GM19372 (cell line): Measurements from ENCODE around the gene EMC8.

ENCODE experiments used
- ATAC-seq: cut with Tn5 transposase; IDR thresholded peaks from one replicate; pipeline ENCODE4 v1.9.1; 2021; ENCODE audit warnings: mild to moderate bottlenecking, low read depth, moderate library complexity; ENCODE audit not compliant: unreplicated experiment

EMC8 gene

DNA sequence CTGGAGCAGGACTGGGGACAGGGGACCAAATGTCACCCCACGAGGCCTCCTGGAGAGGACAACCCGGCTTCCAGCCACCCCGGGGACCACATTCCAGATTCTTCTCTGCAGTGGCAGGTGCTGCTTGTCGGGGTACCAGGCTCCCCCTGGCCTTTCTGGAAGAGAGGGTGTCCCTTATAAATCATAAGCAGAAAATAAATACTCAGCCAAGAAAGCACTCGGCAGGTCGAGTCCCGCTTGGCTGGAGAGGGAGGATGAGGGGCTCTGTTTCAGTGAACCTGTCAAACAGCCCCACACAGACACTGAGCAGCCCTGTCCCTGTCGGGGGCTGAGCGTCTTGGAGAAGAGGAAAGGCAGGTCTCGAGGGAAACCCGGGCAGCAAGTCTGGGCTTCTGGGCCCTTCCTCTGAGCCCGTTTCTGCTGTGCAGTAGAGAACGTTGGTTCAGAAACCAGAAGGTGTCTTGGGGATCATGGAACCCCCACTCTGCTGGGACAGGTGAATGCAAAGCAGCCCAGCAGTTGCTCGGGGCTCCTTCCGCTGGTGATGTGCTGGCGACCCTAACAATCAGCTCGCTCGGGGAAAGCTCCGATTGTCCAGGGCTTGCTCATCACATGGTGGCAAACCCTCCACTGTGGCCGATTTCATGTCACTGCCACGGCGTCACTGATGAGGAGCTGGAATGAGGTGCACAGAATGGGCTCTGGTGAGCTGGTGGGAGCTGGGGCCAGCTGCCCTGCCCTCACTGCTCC, 36.8 kb upstream of the EMC8 start:
- ATAC-seq: no peak

GRCh38 chr16:85835227-85835751, 35.9 kb upstream of the EMC8 start:
- no peak for ATAC-seq

GRCh38 chr16:85834741-85835140, 35.4 kb upstream of the EMC8 start:
- ATAC-seq: no peak

GRCh38 chr16:85833219-85833920, 34.0 kb upstream of the EMC8 start:
- no peak for ATAC-seq

- ATAC-seq: no peak
Observed at GRCh38 chr16:85832570-85833218, 33.4 kb upstream of the EMC8 start.

- ATAC-seq: no peak
Observed at GRCh38 chr16:85830821-85831220, 31.5 kb upstream of the EMC8 start.

DNA sequence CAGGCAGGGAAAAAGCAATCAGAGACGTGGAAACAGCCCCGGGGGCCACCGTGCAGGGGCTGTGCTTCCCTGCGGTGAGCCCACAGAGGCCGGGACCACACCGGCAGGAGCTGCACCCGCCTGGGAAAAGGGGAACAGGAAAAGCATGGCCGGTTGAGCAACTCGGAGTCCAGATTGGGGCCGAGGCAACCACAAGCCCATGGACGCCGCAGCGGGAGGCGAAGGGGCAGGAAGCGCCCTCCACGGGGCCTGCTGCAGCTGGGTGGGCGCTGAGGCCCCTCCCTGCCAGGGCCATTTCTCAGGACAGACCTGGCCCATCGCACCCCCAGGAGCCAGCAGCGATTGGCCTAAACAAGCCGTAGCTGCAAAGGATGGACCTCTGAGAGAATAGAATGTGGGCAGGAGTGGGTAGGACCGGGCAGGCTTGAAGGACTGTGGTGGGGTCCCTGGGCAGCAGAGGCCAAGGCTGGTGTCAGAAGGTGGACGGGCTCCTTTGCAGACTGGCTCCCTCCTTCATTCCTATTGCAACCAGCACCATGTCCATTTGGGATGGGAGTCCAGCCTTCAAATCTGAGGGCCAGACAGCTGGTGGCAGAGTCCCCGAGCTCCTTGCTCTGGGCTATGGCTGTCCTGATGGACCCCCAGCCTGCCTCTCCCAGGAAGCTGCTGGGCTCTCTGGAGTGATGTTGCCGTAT, 30.6 kb upstream of the EMC8 start:
- ATAC-seq: no peak

- ATAC-seq: no peak
Observed at GRCh38 chr16:85829171-85829719, 29.9 kb upstream of the EMC8 start.

DNA sequence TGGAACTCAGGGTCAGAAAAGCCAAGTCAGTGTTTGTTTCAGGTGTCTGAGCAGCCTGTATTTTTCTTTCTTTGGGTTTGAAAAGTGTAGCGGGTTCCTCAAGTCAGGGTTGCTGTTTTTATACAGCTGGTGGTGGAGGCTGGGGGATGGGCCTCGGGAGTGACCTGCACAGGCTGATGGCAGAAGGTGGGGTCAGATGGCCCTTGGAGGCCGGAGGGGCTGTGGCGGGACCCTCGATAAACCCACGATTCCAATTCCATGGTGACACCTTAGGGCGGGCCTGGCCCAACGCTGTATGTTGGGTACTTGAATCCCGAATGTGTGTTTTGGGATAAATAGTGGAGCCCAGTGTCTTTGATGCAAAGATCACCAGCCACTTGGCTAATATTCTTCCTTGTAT, 28.8 kb upstream of the EMC8 start:
- no peak for ATAC-seq

GRCh38 chr16:85826686-85827247, 27.4 kb upstream of the EMC8 start:
- no peak for ATAC-seq

DNA sequence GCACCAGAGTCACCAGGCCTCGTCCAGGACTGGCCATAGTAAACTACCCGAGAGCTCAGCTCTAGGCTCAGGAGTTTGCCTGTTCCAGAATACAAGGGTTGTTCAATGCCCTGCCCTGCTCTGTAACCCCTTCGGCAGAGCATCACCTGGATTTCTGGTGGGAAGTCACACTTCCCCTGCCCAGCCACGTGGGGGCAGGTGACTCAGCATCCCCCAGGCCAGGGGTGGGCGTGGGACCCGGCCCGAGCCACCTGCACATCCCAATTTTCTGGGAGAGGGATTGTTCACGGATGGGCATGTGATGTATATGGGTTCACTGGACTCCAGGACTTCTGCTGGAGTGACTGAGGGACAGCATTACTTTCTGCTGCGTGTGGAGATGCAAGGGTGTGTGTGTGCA, 26.0 kb upstream of the EMC8 start:
- ATAC-seq: no peak

DNA sequence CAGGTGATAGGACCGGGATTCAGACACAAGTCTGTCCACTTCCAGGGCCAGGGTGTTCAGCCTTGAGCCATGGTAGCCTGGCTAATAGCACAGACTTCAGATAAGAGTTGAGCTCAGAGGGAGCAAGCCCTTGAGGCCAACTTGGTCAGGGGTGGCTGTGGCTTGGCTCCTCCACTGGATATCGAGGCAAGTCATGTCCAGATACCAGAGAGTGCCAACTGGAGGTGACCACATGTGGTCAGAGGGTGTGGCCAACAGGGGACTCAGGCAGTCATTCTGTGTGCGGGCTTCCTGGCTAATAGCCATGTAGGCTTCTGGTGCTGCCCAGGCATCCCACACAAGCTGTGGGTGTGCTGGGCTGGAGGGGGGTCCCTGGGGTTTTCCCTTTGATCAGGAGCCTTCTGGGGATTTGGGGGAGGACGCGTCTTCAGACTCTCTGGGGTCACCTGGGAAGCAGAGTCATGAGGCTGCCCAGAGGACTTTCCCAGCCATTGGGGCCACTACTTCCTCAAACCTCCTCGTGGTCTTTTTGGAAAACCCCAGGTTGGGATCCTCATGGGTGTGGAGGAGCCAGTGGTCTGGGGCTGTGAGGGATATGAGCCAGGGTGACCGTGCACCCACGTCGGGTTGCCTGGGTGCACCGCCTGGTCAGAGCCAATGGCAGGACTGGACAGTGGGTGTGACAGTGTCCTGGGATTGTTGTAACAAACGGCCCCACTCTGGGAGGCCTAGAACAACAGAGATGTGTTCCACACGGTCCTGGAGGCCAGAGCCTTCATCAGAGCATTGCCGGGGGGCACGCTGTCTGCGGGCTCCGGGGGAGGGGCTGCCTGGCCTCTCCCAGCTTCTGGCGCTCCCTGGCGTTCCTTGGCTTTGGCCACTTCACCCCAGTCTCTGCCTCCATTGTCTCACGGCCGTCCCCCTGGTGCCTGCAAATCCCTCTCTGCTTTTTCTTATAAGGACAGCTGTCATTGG, 25.1 kb upstream of the EMC8 start:
- ATAC-seq: no peak

- no peak for ATAC-seq
Observed at GRCh38 chr16:85823328-85823920, 24.1 kb upstream of the EMC8 start.

- ATAC-seq: no peak
Observed at GRCh38 chr16:85822145-85822544, 22.8 kb upstream of the EMC8 start.

- no peak for ATAC-seq
Observed at GRCh38 chr16:85821390-85822135, 22.2 kb upstream of the EMC8 start.

- ATAC-seq: no peak
Observed at GRCh38 chr16:85820604-85821372, 21.4 kb upstream of the EMC8 start.

- ATAC-seq: no peak
Observed at GRCh38 chr16:85819771-85820170, 20.4 kb upstream of the EMC8 start.
